Activated CD4-positive, alpha-beta memory T cell treated with anti-CD3 and anti-CD28 coated beads, Interleukin-2, amount 10 ng/mL, durations not matched to agents 7 days and 5 days (primary cell): Measurements from ENCODE around the gene CDC14B. TPM values are rescaled to one million over a fixed set of nuclear protein-coding genes. Genes with fewer than 3 reads are reported as not detected.
"Not testable (repeated sequence)": the region's sequence is repeated elsewhere in the genome, so short reads cannot be mapped to it uniquely, and the experiment has no call there.

Source experiments
- CTCF ChIA-PET: fragments of 350-600 bp; sonication (Branson Sonifier 250); formaldehyde crosslinking; loops from one replicate; lab custom pipeline; 2021; ENCODE audit warnings: antibody characterized with exemption, inconsistent platforms; lab: Charles Lee
- POLR2A ChIA-PET: fragments of 350-600 bp; sonication (Branson Sonifier 250); formaldehyde crosslinking; loops from one replicate; lab custom pipeline; 2021; ENCODE audit warnings: antibody characterized with exemption; lab: Charles Lee
- DNase-seq: peaks from one replicate; pipeline ENCODE4 v3.0.0-alpha.2; 2020
- H3K27ac Mint-ChIP-seq: one replicate; pipeline ENCODE4 v1.8.0; 2021; ENCODE audit warnings: mild to moderate bottlenecking, mixed read lengths
- H3K27me3 Mint-ChIP-seq: one replicate; pipeline ENCODE4 v1.8.0; 2021; ENCODE audit warnings: mixed read lengths
- H3K36me3 Mint-ChIP-seq: one replicate; pipeline ENCODE4 v1.8.0; 2021; ENCODE audit warnings: low read depth, mixed read lengths
- H3K4me1 Mint-ChIP-seq: one replicate; pipeline ENCODE4 v1.8.0; 2021; ENCODE audit warnings: mixed read lengths
- H3K4me3 Mint-ChIP-seq: one replicate; pipeline ENCODE4 v1.8.0; 2021; ENCODE audit warnings: mild to moderate bottlenecking, mixed read lengths
- H3K9me3 Mint-ChIP-seq: one replicate; pipeline ENCODE4 v1.8.0; 2021; ENCODE audit warnings: mixed read lengths
- total RNA-seq, 2 experiments: library from RNA; stranded (reverse); gene quantifications; one replicate each; pipeline ENCODE4 v1.2.3, GENCODE V29; 2021

The CDC14B gene
- total RNA-seq, 2 experiments from 2014 or later = 3.0 to 3.1 TPM

DNA sequence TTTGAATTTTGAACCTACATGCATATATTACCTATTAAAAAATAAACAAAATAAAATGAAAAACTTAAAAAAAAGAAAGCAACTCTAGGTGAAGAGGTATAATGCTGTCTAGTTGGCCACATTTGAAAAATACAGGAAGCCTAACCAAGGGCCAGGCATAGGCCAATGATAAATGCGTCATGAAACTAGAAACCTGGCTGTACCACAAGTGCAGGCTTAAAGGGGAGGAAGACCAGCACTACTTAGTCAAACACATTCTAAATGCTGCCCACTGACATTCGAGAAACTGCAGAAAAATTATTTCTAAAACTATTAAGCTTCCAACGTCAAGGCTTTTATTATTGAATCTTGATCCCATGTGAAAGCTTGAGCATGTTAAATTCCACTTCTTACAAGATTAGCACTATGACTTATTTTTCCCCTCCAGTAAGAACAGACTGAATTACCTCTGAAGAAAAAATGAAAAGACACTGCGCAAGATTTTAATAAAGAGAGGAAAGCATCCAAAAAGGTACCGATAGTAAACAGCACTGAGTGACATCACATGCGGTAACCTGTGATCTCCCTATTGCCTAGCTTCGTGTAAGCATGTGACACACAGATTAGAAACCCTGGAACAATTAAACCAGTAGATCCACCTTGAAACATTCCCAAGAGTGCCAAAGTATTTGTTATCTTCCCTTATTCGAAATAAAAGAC is 16.2 kb downstream of the CDC14B start:
- Mint-ChIP-seq H3K4me1 (no peaks in the 10 kb centered on the region), H3K36me3 (no peaks in the 10 kb centered on the region), H3K27me3 (peaks cover 5% of the 10 kb centered on the region), H3K27ac (no peak overlapping the region), H3K9me3 (no peaks in the 10 kb centered on the region), H3K4me3 (no peak overlapping the region)
- CTCF ChIA-PET = interaction anchor here (1.2 kb wide), 1 partner anchor 15 kb away, joined by 3 read pairs; no protein-coding TSS in a partner anchor
- POLR2A ChIA-PET = no interaction called here
- DNase-seq = no peak

DNA sequence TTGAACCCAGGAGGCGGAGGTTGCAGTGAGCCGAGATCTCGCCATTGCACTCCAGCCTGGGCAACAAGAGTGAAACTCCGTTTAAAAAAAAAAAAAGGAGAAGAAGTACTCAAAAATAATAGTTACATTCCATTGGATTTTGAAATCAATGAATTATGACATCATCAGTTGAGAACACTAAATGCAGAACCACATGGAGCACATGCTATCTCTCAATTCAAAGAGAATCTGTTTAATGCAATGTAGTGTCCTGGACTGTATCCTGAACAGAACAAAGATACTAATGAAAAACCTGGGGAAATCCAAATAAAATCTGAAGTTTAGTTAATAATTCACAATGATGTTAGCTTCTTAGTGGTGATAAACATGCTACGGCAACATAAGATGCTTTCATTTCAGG is 20.3 kb downstream of the CDC14B start:
- Mint-ChIP-seq H3K36me3 (no peaks in the 10 kb centered on the region), H3K4me3 (no peak overlapping the region), H3K27me3 (no peaks in the 10 kb centered on the region), H3K27ac (no peak overlapping the region), H3K4me1 (no peaks in the 10 kb centered on the region), H3K9me3 (no peaks in the 10 kb centered on the region)
- POLR2A ChIA-PET = no interaction called here
- DNase-seq = no peak
- CTCF ChIA-PET = no interaction called here

GRCh38 chr9:96596601-96597111 is 23.0 kb downstream of the CDC14B start:
- no peak for DNase-seq
- Mint-ChIP-seq H3K27ac (no peak overlapping the region), H3K27me3 (peaks cover 2% of the 10 kb centered on the region), H3K4me3 (no peak overlapping the region), H3K4me1 (no peaks in the 10 kb centered on the region), H3K9me3 (no peaks in the 10 kb centered on the region), H3K36me3 (no peaks in the 10 kb centered on the region)
- ChIA-PET CTCF (no interaction called here), POLR2A (no interaction called here)

- H3K27ac Mint-ChIP-seq = no peak overlapping the region
- CTCF ChIA-PET = no interaction called here
- no peak overlapping the region for H3K4me3 Mint-ChIP-seq
- H3K27me3 Mint-ChIP-seq = peaks cover 5% of the 10 kb centered on the region
- H3K9me3 Mint-ChIP-seq = no peaks in the 10 kb centered on the region
- POLR2A ChIA-PET = no interaction called here
- no peaks in the 10 kb centered on the region for H3K36me3 Mint-ChIP-seq
- no peaks in the 10 kb centered on the region for H3K4me1 Mint-ChIP-seq
- no peak for DNase-seq
Measured at GRCh38 chr9:96587338-96588315, 32.0 kb downstream of the CDC14B start.

DNA sequence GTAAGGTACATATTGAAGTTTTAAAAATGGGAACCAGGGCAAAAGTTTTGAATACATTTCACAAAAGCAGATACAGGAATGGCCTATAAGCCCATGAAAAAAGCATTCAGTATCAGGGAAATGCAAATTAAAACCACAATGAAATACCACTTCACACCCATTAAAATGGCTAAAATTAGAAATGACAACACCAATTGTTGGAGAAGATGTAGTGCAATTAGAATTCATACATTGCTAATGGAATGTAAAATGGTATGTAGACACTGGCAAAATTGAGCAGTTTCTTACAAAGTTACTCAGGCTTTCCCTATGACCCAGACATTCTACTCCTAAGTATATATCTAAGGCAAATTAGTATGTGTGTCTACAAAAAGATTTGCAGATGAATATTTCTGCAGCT is 34.2 kb downstream of the CDC14B start:
- no peaks in the 10 kb centered on the region for H3K36me3 Mint-ChIP-seq
- POLR2A ChIA-PET = no interaction called here
- peaks cover 5% of the 10 kb centered on the region for H3K27me3 Mint-ChIP-seq
- CTCF ChIA-PET = no interaction called here
- H3K9me3 Mint-ChIP-seq = no peaks in the 10 kb centered on the region
- H3K27ac Mint-ChIP-seq = no peak overlapping the region
- no peak overlapping the region for H3K4me3 Mint-ChIP-seq
- no peak for DNase-seq
- no peaks in the 10 kb centered on the region for H3K4me1 Mint-ChIP-seq

DNA sequence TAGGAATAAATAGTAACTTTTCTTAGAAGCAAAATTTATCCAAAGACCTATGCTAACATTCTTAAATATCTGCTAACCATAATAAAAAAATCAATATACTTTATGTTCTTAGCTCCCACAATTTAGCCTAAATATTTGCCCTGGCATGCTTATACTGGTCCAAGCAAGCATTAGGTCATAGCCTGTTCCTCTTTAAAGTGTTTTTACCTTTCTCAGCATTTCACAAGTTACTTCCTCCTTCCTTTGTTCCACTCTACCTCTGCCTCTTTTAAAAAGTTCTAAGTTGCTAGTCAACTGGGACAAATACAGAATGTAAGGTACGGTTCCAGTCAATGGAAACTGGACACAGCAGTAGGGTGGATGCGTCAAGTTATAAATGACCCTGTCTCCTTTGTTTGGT is 37.4 kb downstream of the CDC14B start:
- H3K27me3 Mint-ChIP-seq, H3K27ac Mint-ChIP-seq, DNase-seq, H3K4me3 Mint-ChIP-seq, H3K36me3 Mint-ChIP-seq, H3K9me3 Mint-ChIP-seq, H3K4me1 Mint-ChIP-seq, CTCF ChIA-PET: not testable (repeated sequence)
- POLR2A ChIA-PET = interaction anchor here (0.5 kb wide), 1 partner anchor 77 kb away, joined by 3 read pairs; no protein-coding TSS in a partner anchor

DNA sequence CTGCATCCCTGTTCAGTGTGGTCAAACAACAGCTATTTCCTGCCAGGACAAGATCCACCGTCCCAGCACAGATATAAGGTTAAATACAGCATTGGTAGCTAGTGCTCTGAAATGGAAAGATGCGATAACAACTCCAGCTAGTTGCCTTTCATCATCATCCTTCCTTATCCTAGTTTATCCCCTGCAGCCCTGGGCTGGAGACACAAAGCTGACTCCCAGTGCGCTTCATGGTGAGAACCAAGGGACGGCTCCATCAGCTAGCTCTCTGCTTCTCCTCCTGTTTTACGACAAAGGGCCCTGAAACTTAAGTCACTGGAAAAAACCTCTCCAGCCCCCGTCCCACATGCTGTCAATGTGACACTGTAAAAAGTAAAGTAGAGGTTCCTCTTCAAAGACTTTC is 37.9 kb downstream of the CDC14B start:
- POLR2A ChIA-PET = interaction anchor here (0.5 kb wide), 1 partner anchor 77 kb away, joined by 3 read pairs; no protein-coding TSS in a partner anchor
- Mint-ChIP-seq H3K9me3 (no peaks in the 10 kb centered on the region), H3K36me3 (no peaks in the 10 kb centered on the region), H3K4me1 (no peaks in the 10 kb centered on the region), H3K4me3 (no peak overlapping the region), H3K27me3 (peaks cover 2% of the 10 kb centered on the region), H3K27ac (no peak overlapping the region)
- DNase-seq = no peak
- CTCF ChIA-PET = no interaction called here

DNA sequence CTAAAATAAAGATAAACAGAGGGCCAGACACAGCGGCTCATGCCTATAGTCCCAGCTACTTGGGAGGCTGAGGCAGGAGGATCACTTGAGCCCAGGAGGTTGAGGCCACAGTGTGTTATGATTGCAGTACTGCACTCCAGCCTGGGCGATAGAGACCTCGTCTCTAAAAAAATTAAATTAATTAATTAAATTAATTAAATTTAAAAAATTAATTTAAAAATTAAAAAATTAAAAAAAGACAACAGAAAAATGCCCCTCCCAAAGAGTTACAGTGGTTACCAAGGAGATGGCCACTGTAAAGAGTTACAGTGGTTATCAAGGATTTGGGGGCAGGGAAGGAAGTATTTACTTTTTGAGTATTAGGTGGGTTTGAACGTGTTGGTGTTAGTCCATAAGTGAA is 38.3 kb downstream of the CDC14B start:
- H3K9me3 Mint-ChIP-seq = no peaks in the 10 kb centered on the region
- no peaks in the 10 kb centered on the region for H3K36me3 Mint-ChIP-seq
- H3K4me1 Mint-ChIP-seq = no peaks in the 10 kb centered on the region
- CTCF ChIA-PET = no interaction called here
- peaks cover 2% of the 10 kb centered on the region for H3K27me3 Mint-ChIP-seq
- H3K4me3 Mint-ChIP-seq = no peak overlapping the region
- POLR2A ChIA-PET = no interaction called here
- H3K27ac Mint-ChIP-seq = no peak overlapping the region
- no peak for DNase-seq

DNA sequence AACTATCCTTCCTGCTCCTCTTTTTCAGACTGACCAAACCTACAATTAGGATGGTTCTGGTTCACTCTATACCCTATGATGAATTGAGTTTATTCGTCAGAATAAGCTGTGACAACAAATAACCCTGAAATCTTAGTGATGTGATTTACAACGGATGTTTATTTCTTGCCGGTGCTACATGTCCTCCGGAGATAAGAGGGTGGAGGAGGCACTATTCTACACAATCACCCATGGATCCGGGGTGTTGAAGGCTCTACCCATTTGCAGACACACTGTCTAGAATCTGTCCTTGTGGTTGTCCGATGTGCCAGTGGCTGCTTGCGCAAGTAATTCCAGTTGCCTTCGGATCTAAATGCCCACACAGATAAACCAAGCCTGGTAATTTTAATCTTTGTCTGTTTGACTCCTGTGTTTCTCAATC is 44.7 kb downstream of the CDC14B start:
- CTCF ChIA-PET = interaction anchor here (0.6 to 1.6 kb wide), 2 partner anchors 11 to 80 kb away, joined by 3 read pairs; partner anchors contain the start of gene PRXL2C

DNA sequence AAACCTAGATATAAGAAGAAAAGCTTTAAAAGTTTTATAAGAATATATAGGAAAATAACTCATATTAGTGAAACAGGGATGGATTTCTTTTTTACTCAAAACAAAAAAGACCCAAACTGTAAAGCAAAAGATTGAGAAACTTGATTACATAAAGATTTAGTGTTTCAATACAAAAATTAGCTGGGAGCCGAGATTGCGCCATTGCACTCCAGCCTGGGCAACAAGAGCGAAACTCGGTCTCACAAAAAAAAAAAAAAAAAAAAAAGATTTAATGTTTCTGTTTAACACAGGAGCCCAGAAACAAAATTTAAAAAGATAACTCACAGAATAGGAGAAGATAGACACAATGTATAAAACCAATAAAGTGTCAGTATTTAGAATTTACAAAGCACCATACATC is 45.2 kb downstream of the CDC14B start:
- POLR2A ChIA-PET = no interaction called here
- H3K4me3 Mint-ChIP-seq = no peak overlapping the region
- peaks cover 9% of the 10 kb centered on the region for H3K27me3 Mint-ChIP-seq
- H3K4me1 Mint-ChIP-seq = no peaks in the 10 kb centered on the region
- CTCF ChIA-PET = interaction anchor here (0.6 to 1.6 kb wide), 2 partner anchors 11 to 80 kb away, joined by 3 read pairs; partner anchors contain the start of gene PRXL2C
- H3K27ac Mint-ChIP-seq = no peak overlapping the region
- no peaks in the 10 kb centered on the region for H3K9me3 Mint-ChIP-seq
- H3K36me3 Mint-ChIP-seq = no peaks in the 10 kb centered on the region
- no peak for DNase-seq

More for the DNA sequence above, 44.7 kb downstream of the CDC14B start:
- no peak overlapping the region for H3K27ac Mint-ChIP-seq
- POLR2A ChIA-PET = no interaction called here
- H3K4me3 Mint-ChIP-seq = no peak overlapping the region
- H3K36me3 Mint-ChIP-seq = no peaks in the 10 kb centered on the region
- peaks cover 9% of the 10 kb centered on the region for H3K27me3 Mint-ChIP-seq
- no peaks in the 10 kb centered on the region for H3K9me3 Mint-ChIP-seq
- no peak for DNase-seq
- H3K4me1 Mint-ChIP-seq = no peaks in the 10 kb centered on the region

- POLR2A ChIA-PET = interaction anchor here (1.3 to 2.6 kb wide), 4 partner anchors 52 to 149 kb away, joined by 3 to 23 read pairs (median 8); partner anchors contain the start of genes CDC14B, HABP4 and ZNF367
- CTCF ChIA-PET = interaction anchor here (0.9 to 1.9 kb wide), 8 partner anchors 11 to 239 kb away, joined by 3 to 6 read pairs (median 3); no protein-coding TSS in a partner anchor
- Mint-ChIP-seq H3K4me1 (peaks cover 26% of the 10 kb centered on the region), H3K27me3 (peaks cover 1% of the 10 kb centered on the region), H3K27ac (no peak overlapping the region), H3K4me3 (peak overlapping the region; percentile 76), H3K9me3 (no peaks in the 10 kb centered on the region), H3K36me3 (no peaks in the 10 kb centered on the region)
- DNase-seq = no peak
Measured at GRCh38 chr9:96567203-96567700, 52.4 kb downstream of the CDC14B start.

DNA sequence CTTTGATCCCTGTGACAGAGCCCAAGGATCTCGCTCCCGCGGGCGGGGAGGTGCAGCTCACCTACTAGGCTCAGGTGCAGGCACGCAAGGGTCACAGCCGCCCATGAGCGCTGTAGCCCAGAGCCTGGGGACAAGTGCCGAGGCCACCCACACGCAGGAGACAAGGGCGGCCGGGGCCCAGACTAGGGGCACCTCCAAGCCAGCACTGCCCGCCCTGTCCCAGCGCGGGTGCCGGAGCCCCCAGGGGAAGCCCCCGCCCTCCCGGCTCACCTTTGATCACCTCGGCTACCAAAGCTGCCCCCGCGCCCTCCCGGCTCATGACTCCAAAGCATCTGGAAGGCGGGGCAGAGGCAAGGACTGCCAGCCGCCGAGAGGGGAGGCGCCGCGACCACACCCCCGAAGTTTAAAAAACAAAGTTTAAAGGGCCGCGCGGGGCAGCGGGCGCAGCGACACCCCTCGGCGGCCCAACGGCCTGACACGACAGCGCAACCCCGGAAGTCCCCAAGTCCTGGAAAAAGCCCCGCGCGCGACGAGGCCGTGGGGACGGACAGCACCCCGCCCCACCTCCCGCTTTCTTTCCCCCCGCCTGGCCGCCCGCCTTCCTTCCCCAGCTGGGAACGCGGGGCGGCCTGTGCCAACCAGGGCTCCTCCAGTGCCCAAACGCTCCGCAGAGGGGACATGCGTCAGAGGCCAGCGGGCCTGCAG is 53.0 kb downstream of the CDC14B start:
- DNase-seq = peak; percentile 80
- Mint-ChIP-seq H3K27ac (peak overlapping the region; percentile 73), H3K4me3 (peak overlapping the region; percentile 76), H3K9me3 (no peaks in the 10 kb centered on the region), H3K36me3 (no peaks in the 10 kb centered on the region), H3K27me3 (peaks cover 1% of the 10 kb centered on the region), H3K4me1 (peaks cover 26% of the 10 kb centered on the region)
- ChIA-PET POLR2A (interaction anchor here (1.3 to 2.6 kb wide), 5 partner anchors 9 to 148 kb away, joined by 3 to 23 read pairs (median 4); partner anchors contain the start of genes CDC14B, HABP4 and ZNF367), CTCF (interaction anchor here (0.6 to 1.9 kb wide), 12 partner anchors 10 to 1009 kb away, joined by 3 to 7 read pairs (median 3); no protein-coding TSS in a partner anchor)
